ENCODE measurements around the gene RIPK4.
"Not testable (repeated sequence)": the region's sequence is repeated elsewhere in the genome, so short reads cannot be mapped to it uniquely, and the experiment has no call there.

Gene RIPK4

DNA sequence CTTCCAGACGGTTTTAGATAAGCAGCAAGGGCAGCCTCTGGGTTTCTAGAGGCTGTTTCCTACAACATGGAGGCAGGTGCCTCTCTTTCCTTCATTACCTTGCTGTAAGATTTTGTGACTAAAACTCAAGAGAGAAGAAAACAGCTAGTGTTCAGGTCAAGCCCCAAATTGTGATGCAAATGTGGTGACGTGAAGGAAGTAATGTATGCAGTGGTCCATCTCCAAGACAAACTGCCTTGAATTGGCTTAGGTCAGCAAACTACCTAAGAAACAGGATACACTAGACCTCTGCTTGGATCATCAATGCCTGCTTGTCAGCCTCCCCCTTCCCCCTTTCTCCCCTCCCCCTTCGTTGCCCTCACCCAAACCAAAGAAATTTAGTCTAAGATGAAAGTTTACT, 28.9 kb upstream of the RIPK4 start:
- DNase-seq (ENCODE audit: low read depth), result no peak

DNA sequence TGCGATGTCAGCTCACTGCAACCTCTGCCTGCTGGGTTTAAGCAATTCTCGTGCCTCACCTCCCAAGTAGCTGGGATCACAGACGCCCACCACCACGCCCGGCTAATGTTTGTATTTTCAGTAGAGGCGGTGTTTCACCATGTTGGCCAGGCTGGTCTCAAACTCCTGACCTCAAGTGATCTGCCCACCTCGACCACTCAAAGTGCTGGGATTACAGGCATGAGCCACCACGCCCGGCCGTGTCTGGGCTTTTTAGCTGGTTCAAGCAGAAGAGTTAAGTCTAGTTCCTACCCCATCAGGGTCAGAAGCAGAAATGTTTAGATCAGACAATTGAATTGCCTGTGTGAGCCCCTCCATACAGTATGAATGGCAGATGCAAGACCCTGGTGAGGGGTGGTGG, 27.7 kb upstream of the RIPK4 start:
- DNase-seq (ENCODE audit: low read depth), result no peak

GRCh38 chr21:41792711-41793110, 25.9 kb upstream of the RIPK4 start:
- no peak for DNase-seq (ENCODE audit: low read depth)

DNA sequence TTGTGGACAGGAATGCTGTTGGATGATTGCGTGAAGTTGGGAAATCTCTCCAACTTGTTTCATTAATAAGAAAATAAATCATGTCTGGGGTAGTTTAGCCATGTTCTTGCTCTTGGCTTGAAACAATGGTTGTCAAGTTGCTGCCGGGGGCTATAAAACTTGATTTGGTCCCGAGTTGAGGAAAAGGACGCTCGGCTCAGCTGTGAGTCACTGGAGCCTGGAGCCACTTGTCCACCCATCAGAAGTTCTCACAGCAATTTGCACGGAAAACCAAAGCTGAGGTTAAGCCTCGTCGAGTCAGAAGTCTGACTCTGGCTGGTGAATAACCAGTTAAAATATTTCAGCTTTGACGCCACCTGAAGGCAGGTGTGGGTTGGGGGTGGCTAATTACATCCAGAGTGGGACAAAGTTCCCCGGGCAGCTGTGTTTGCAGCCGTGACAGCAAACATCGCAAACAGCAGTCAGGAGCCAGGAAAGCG, 19.7 kb upstream of the RIPK4 start:
- no peak for DNase-seq (ENCODE audit: low read depth)

GRCh38 chr21:41785262-41785661, 18.4 kb upstream of the RIPK4 start:
- DNase-seq (ENCODE audit: low read depth), result not testable (repeated sequence)

- no peak for DNase-seq (ENCODE audit: low read depth)
Measured at GRCh38 chr21:41784456-41785102, 17.7 kb upstream of the RIPK4 start.

- DNase-seq (ENCODE audit: low read depth), result peak; percentile 51
Measured at GRCh38 chr21:41783476-41784180, 16.8 kb upstream of the RIPK4 start.

- no peak for DNase-seq (ENCODE audit: low read depth)
Measured at GRCh38 chr21:41781050-41781410, 14.2 kb upstream of the RIPK4 start.

GRCh38 chr21:41780337-41781049, 13.6 kb upstream of the RIPK4 start:
- no peak for DNase-seq (ENCODE audit: low read depth)

DNA sequence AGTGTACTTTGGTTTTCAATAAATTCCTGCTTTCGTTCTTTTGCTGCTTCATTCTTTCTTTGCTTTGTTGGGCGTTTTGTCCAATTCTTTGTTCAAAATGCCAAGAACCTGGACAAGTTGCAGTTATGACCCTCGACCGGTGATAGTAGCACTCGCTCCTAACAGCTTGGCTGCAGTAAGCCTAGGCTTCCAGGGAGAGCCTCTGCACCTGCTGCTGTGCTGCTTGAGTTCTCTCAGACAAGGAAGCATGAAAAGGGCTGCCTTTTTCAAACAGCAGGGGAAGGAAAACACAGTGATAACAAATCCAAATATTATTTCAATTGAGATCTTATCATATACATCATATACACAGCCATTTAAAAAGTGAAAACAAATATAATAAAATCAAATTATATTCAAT, 12.8 kb upstream of the RIPK4 start:
- no peak for DNase-seq (ENCODE audit: low read depth)

DNA sequence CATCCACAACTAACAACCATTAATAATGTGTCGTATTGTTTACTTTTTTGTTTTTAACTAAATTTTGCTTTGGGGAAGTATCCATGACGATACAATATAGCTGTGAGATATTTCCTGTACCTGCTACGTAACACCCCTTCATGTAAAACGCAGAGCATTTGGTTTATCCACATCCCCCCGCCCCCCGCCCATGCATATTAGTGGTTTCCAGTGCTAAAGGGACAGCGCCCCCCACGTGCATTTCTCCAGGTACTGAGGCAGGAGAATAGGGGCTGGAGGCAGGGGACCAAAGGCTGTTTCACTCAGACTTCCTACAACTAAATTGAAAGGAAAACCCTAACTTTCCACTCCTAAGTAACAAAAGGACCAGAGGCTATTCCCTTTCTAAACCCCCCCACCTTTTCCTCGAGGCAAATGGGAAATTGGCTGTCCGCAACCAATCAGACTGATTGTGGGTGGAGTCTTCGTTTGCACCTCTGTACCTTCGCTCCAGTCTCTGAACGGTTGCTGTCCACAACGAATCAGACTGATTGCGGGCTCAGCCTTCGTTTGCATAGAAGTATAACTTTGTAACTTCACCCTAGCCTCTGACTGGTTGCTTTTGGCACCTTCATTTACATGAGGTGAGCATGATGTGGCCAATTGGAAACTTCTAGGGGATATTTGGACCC, 12.2 kb upstream of the RIPK4 start:
- no peak for DNase-seq (ENCODE audit: low read depth)

- DNase-seq (ENCODE audit: low read depth), result peak; percentile 72
Measured at GRCh38 chr21:41777951-41778815, 11.3 kb upstream of the RIPK4 start.

GRCh38 chr21:41776778-41777177, 9.9 kb upstream of the RIPK4 start:
- no peak for DNase-seq (ENCODE audit: low read depth)

DNA sequence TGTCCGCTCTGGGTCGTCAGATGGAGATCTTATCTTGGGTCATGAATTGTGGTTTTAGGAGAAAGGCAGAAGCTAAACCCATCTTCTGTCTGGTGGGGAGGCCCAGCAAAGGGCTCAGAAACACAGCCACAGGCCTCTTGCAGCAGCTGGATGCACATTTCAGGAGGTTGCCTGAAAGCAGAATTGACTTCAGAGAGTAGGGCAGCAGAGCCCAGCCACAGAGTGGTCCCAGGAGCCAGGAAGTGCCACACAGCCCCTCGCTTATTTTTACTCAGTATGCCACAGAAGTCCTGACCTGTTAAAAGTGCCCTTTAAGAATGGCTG, 8.3 kb upstream of the RIPK4 start:
- no peak for DNase-seq (ENCODE audit: low read depth)

GRCh38 chr21:41774467-41775148, 7.8 kb upstream of the RIPK4 start:
- DNase-seq (ENCODE audit: low read depth), result no peak

DNA sequence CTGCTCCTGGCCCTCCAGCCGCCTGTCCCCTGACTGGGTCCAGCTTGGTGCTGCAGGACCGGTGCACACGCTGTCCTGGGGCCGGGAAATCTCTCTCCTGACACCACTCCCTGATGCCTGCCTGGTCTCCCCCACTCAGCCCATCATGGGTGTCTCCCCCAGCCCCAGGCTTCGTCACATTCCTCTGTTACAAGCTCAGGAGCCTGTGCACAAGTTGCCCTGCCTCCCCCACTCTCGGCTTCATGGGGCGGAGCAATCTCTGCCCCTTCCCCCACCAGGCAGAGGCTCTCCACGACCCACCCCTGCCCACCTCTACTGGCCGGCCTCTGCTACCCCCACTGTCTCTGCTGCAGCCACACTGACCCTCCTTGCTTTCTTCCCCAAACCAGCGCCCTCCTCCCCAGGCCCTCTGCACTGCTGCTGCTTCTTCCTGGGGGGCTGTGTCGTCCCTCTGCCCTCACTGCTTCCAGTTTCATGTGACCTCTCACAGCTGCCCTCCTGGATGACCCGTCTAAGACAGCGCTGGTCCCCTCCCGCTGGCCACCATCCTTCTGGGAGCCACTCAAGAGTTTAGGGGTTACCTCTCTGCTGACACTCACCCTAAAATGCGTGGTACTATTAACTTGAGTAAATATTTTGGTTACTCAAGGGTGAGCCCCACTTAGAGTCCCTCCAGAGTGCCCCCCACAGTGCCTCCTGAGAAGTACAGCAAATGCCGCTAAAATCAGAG, 5.7 kb upstream of the RIPK4 start:
- DNase-seq (ENCODE audit: low read depth), result no peak

DNA sequence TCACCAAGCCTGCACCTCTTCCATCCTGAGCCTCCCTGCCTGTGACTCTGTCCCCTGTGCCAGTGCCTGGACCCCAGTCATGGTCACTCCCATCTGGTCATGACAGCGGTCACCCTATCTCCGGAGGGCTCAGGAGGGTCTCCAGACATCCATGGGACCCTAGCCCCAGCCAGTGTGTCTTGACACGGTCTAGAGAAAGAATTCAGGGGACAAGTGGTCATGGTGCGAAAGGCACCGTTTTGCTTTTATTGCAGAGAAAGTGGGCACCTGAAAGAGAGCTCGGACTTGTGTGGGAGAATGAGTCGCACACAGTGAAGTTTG, 4.7 kb upstream of the RIPK4 start:
- no peak for DNase-seq (ENCODE audit: low read depth)

DNA sequence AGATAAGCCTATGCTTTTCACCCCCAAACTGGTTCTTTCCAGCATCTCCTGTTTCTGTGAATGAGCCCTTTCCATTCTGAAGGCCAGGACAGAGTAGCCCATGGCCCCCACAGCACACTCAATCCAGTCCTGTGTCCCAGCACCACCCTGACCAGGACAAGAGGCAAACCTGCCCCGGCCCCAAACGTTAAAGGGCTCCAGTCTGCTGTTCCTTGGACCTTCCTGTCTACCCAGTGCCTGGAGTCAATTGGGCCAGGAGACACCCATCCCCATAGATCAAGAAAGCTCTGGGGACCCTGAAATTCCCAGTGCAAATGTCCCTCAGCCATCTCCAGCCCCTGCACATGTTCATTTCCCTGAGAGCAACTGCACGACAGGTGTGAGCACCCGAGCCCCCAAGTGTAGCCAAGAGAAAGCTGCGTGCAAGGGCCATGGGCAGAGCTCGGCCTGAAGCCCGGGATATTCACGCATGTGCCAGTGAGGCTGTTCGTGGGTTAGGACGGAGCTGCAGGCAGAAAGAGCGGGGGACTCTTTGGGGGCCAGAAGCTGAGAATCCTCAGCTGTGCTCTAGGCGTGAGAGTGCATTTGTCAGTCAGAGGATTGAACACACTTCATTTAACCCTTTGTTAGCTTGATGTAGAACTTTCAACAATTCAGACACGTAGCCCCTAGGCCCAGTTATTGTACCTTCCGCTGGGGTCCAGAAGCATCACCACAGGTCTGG, 4.2 kb upstream of the RIPK4 start:
- no peak for DNase-seq (ENCODE audit: low read depth)

DNA sequence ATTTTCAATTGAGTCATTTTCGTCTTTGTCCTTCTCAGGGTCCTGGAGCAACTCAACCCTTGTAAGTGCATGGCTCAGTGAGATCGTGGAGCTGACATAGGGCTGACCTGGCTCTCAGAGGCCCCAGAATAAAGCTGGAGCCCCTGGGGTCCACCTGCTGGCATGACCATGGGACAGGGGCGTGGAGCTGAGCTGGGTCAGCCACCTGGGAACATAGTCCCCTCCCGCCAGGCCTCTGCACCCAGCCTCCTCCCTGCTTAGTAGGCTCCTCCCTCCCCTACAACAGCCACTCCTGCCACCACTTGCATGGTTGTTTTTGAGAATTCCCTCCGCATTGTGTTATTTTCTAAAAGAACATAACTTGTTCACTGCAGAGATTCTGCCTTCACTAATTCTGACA, 3.1 kb upstream of the RIPK4 start:
- DNase-seq (ENCODE audit: low read depth), result no peak

- DNase-seq (ENCODE audit: low read depth), result no peak
Measured at GRCh38 chr21:41769521-41769920, 2.7 kb upstream of the RIPK4 start.

Measured in amniotic epithelial cell (primary cell).